ENCODE measurements around the gene SCUBE1. TPM values are rescaled to one million over a fixed set of nuclear protein-coding genes. Genes with fewer than 3 reads are reported as not detected.
A peak's percentile ranks its signal among the peaks of the same experiment; 100 is the strongest.

Gene SCUBE1
- total RNA-seq, 1 experiment from 2014 or later: not detected

DNA sequence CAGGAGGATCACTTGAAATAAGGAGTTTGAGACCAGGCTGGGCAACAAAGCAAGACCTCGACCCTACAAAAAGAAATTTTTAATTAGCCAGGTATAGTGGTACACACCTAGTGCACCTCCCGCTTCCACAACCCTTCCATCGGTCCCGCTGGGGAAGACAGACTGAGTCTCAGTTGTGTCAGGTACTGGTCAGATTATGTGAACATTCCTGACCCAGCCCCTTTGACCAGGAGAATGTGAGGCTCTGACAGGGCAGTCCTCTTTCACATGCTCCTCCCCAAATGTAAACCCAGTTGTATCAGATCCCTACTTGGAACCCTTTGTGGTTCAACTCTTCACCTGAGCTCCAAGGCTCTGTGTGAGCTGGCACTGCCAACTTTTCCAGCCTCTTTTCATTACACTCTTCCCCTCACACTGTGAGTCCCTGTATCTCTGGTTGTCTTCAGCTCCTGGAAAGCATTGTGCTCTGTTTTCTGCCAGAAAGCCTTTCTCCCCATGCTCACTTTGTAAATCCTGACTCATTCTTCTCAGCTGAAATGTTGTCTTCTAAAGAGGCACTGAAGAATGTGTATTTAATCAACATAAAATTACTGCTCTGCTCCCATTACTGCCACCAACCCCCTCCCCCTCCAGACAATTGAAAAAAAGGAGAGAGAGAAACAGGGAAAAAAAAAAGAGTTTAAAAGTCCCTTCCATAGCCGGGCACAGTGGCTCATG, 154.2 kb downstream of the SCUBE1 start:
- Histone ChIP-seq H2AFZ (no peak overlapping the region), H3K4me2 (peak overlapping the region; percentile 87; the same call in 1 of the 2 replicates), H3K27me3 (ENCODE audit: insufficient read depth, low read depth) (no peaks in the 10 kb centered on the region), H3K9me2 (ENCODE audit: insufficient read depth) (no peaks in the 10 kb centered on the region), H3K9me3 (ENCODE audit: insufficient read depth, low read depth) (no peaks in the 10 kb centered on the region), H3F3A (ENCODE audit: insufficient read depth, low read depth) (peaks cover 35% of the 10 kb centered on the region), H3K79me2 (ENCODE audit: low read depth) (peaks cover 24% of the 10 kb centered on the region), H3K36me3 (ENCODE audit: low read depth) (no peaks in the 10 kb centered on the region), H3K4me3 (no peak overlapping the region), H3K27ac (no peak overlapping the region), H3K4me1 (replicated peaks; ENCODE audit: insufficient read depth) (peaks cover 25% of the 10 kb centered on the region), H4K20me1 (ENCODE audit: insufficient read depth) (no peaks in the 10 kb centered on the region)
- no peak for TF ChIP-seq EZH2 (IDR thresholded peaks at IDR 0.05; ENCODE audit: low read depth)
- TF ChIP-seq, protein P1, sequence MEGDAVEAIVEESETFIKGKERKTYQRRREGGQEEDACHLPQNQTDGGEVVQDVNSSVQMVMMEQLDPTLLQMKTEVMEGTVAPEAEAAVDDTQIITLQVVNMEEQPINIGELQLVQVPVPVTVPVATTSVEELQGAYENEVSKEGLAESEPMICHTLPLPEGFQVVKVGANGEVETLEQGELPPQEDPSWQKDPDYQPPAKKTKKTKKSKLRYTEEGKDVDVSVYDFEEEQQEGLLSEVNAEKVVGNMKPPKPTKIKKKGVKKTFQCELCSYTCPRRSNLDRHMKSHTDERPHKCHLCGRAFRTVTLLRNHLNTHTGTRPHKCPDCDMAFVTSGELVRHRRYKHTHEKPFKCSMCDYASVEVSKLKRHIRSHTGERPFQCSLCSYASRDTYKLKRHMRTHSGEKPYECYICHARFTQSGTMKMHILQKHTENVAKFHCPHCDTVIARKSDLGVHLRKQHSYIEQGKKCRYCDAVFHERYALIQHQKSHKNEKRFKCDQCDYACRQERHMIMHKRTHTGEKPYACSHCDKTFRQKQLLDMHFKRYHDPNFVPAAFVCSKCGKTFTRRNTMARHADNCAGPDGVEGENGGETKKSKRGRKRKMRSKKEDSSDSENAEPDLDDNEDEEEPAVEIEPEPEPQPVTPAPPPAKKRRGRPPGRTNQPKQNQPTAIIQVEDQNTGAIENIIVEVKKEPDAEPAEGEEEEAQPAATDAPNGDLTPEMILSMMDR (conservative IDR thresholded peaks at IDR 0.05): no peak
- ChIA-PET POLR2A (ENCODE audit: unreplicated experiment) (no interaction called here), CTCF (interaction anchor here (0.7 kb wide), 1 partner anchor 23 kb away, joined by 3 read pairs; no protein-coding TSS in a partner anchor)
- no TSS peak for BruUV-seq (replicated peaks)
- intact Hi-C loops (cut with micrococcal nuclease; ENCODE audit: unreplicated experiment): loop anchor here (5.0 kb wide), 1 partner anchor 37 kb away; the partner anchor contains the start of gene TSPO
- DNase-seq: no peak

DNA sequence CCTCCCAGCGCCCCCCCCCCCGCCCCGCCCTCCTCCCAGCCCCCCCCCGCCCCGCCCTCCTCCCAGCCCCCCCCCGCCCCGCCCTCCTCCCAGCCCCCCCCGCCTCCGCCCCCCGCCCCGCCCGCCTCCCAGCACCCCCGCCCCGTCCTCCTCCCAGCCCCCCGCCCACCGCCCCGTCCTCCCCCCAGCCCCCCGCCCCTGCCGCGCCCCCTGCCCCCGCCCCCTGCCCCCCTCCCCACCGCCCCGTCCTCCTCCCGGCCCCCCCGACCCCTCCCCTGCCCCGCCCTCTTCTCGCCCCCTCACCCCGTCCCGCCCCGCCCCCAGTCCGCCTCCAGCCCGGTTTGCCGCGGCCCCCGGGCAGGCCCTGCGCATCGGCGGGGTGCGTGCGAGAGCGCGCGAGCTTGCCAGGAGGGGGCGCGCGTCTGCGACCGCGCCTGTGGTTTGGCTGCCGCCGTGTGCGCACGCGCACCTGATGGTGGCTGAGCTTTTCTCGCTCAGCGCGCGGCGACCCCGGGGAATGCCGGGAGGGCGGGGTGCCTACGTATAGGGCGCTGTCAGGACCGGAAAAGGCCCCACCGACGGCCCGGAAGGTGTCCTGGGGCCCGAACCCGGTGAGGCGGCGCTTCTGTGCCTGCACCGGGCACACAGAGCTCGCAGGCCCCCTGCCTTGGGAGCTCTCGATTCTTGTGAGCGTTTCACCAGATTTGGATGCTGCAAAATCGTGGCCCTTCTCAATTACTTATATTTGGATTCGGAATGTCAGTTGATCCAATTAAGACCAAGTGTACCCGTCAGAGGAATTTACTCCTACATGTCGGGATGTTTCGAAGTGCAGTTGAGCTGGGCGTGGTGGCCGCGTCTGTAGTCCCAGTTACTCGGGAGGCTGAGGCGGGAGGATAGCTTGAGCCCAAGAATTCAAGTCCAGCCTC, 155.7 kb downstream of the SCUBE1 start:
- H3K79me2 ChIP-seq (ENCODE audit: low read depth): peaks cover 39% of the 10 kb centered on the region
- no TSS peak for BruUV-seq (replicated peaks)
- H3K4me2 ChIP-seq: peak overlapping the region; percentile 87
- H2AFZ ChIP-seq: peak overlapping the region; percentile 100
- DNase-seq: peak; percentile 83 to 98
- peak overlapping the region; percentile 94 for H3K4me3 ChIP-seq
- H3K36me3 ChIP-seq (ENCODE audit: low read depth): no peaks in the 10 kb centered on the region
- intact Hi-C loops (cut with micrococcal nuclease; ENCODE audit: unreplicated experiment): loop anchor here (5.0 kb wide), 1 partner anchor 35 kb away; the partner anchor contains the start of gene TSPO
- TF ChIP-seq, protein P1 (conservative IDR thresholded peaks at IDR 0.05): peak; percentile 60
- no peak for TF ChIP-seq EZH2 (IDR thresholded peaks at IDR 0.05; ENCODE audit: low read depth)
- peaks cover 49% of the 10 kb centered on the region for H3F3A ChIP-seq (ENCODE audit: insufficient read depth, low read depth)
- H3K27ac ChIP-seq: peak overlapping the region; percentile 76
- ChIA-PET POLR2A (ENCODE audit: unreplicated experiment) (interaction anchor here (0.5 to 1.2 kb wide), 8 partner anchors 8 to 850 kb away, joined by 3 to 9 read pairs (median 3); partner anchors contain the start of gene PACSIN2), CTCF (interaction anchor here (0.5 to 1.3 kb wide), 7 partner anchors 9 to 1719 kb away, joined by 3 to 6 read pairs (median 5); partner anchors contain the start of genes ACO2 and PHF5A)
- H3K9me3 ChIP-seq (ENCODE audit: insufficient read depth, low read depth): no peaks in the 10 kb centered on the region
- no peaks in the 10 kb centered on the region for H3K27me3 ChIP-seq (ENCODE audit: insufficient read depth, low read depth)
- H3K9me2 ChIP-seq (ENCODE audit: insufficient read depth): no peaks in the 10 kb centered on the region
- 0 out of 2 replicates have a peak, but pooled peaks cover 2% of the 10 kb centered on the region for H4K20me1 ChIP-seq (ENCODE audit: insufficient read depth)
- peaks cover 37% of the 10 kb centered on the region for H3K4me1 ChIP-seq (replicated peaks; ENCODE audit: insufficient read depth)

Data from PC-9 (cell line).